Endothelial cell of umbilical vein (primary cell): Measurements from ENCODE around the gene HK3. TPM values are rescaled to one million over a fixed set of nuclear protein-coding genes. Genes with fewer than 3 reads are reported as not detected.

Experiments used
- BruUV-seq: library from RNA; stranded (reverse); fragments of 400-500 nt; replicated peaks from 2 replicates; lab custom pipeline; 2021; lab: Mats Ljungman, UMichigan
- CTCF ChIA-PET: fragments of 300-600, 350-600 bp; sonication (Branson Sonifier 250); formaldehyde crosslinking; loops from one replicate; lab custom pipeline; 2021; ENCODE audit warnings: antibody characterized with exemption, inconsistent platforms; lab: Charles Lee
- POLR2A ChIA-PET: fragments of 300-600, 350-600 bp; sonication (Branson Sonifier 250); formaldehyde crosslinking; loops from one replicate; lab custom pipeline; 2021; ENCODE audit warnings: antibody characterized with exemption, inconsistent platforms; lab: Charles Lee
- DNase-seq: peaks from one replicate; pipeline ENCODE4 v3.0.0-alpha.2; 2011; ENCODE audit warnings: low read depth, low spot score
- FAIRE-seq: peaks from 2 replicates; lab custom pipeline; 2011; peaks lifted over from hg19 to GRCh38; lab: Jason Lieb, UNC
- H2AFZ ChIP-seq: 2 replicates; pipeline ENCODE4 v1.6.0; 2012; ENCODE audit warnings: low read depth, low read length, control low read depth, inconsistent platforms
- H3K27ac ChIP-seq: 2 replicates; pipeline ENCODE4 v1.5.1; 2011; ENCODE audit warnings: low read depth, mild to moderate bottlenecking, control low read depth, low read length, moderate library complexity; ENCODE audit not compliant: insufficient read depth
- H3K27me3 ChIP-seq, 2 experiments: 2 replicates each; pipeline versions ENCODE4 v1.6.0 to v1.6.1; 2011; ENCODE audit warnings: low read length in 2 of 2, mixed read lengths in 1 of 2; ENCODE audit not compliant: control insufficient read depth in 2 of 2, insufficient read depth in 2 of 2
- H3K36me3 ChIP-seq, 2 experiments: 2 replicates in 1 of 2; 3 replicates in 1 of 2; pipeline ENCODE4 v1.5.1; 2011; ENCODE audit warnings: low read length in 2 of 2, mild to moderate bottlenecking in 1 of 2, moderate library complexity in 1 of 2; ENCODE audit not compliant: control insufficient read depth in 2 of 2, insufficient read depth in 2 of 2; ENCODE audit errors: extremely low read depth in 1 of 2
- H3K4me1 ChIP-seq: 3 replicates; pipeline ENCODE4 v1.5.1; 2011; ENCODE audit warnings: mild to moderate bottlenecking, low read length; ENCODE audit not compliant: control insufficient read depth, insufficient read depth; ENCODE audit errors: extremely low read depth
- H3K4me2 ChIP-seq: 2 replicates; pipeline ENCODE4 v1.6.1; 2011; ENCODE audit warnings: low read length, control low read depth, mixed read lengths; ENCODE audit not compliant: insufficient read depth
- H3K4me3 ChIP-seq, 3 experiments: fragments of 200-600 bp in 1 of 3; sonication (generic), shearing (Covaris generic) in 1 of 3; replicated peaks in 1 of 3; 2 replicates each; pipeline ENCODE4 v1.5.1; 2011 to 2016; ENCODE audit warnings: control low read depth in 3 of 3, low read length in 3 of 3, mild to moderate bottlenecking in 2 of 3, inconsistent platforms in 1 of 3, low read depth in 1 of 3, moderate library complexity in 1 of 3; ENCODE audit not compliant: insufficient read depth in 1 of 3
- H3K79me2 ChIP-seq: 2 replicates; pipeline ENCODE4 v1.6.0; 2012; ENCODE audit warnings: low read length, inconsistent platforms; ENCODE audit not compliant: control insufficient read depth, insufficient read depth
- H3K9ac ChIP-seq: replicated peaks from 2 replicates; pipeline ENCODE3; 2011; ENCODE audit warnings: low read length, control low read depth; ENCODE audit not compliant: insufficient read depth; ENCODE audit errors: extremely low read depth
- H3K9me1 ChIP-seq: replicated peaks from 3 replicates; pipeline ENCODE4 v1.6.0; 2011; ENCODE audit warnings: mild to moderate bottlenecking, low read length; ENCODE audit not compliant: control insufficient read depth, insufficient read depth; ENCODE audit errors: extremely low read depth
- H3K9me3 ChIP-seq: replicated peaks from 2 replicates; pipeline ENCODE4 v1.5.1; 2012; ENCODE audit warnings: low read length, inconsistent platforms; ENCODE audit not compliant: control insufficient read depth, insufficient read depth
- H4K20me1 ChIP-seq: replicated peaks from 2 replicates; pipeline ENCODE3; 2011; ENCODE audit warnings: mild to moderate bottlenecking, low read length; ENCODE audit not compliant: control insufficient read depth, insufficient read depth; ENCODE audit errors: extremely low read depth
- EZH2 ChIP-seq: IDR thresholded peaks from 2 replicates; pipeline ENCODE4 v1.6.1; 2012; ENCODE audit warnings: borderline replicate concordance, low read depth, mild to moderate bottlenecking, moderate library complexity, low read length, inconsistent platforms; ENCODE audit not compliant: severe bottlenecking
- FOS ChIP-seq: IDR thresholded peaks from 2 replicates; pipeline ENCODE4 v1.6.1; 2011; ENCODE audit warnings: mild to moderate bottlenecking, low read length, moderate library complexity, borderline replicate concordance; ENCODE audit not compliant: insufficient read depth
- GATA2 ChIP-seq: IDR thresholded peaks from 2 replicates; pipeline ENCODE4 v1.7.0; 2011; ENCODE audit warnings: low read depth, mild to moderate bottlenecking, moderate library complexity, mixed read lengths, low read length; ENCODE audit not compliant: insufficient read length, insufficient read depth
- JUN ChIP-seq: IDR thresholded peaks from 2 replicates; pipeline ENCODE4 v1.6.1; 2011; ENCODE audit warnings: borderline replicate concordance, low read depth; ENCODE audit not compliant: insufficient read length, insufficient read depth
- MYC ChIP-seq: IDR thresholded peaks from one replicate; pipeline ENCODE4 v1.6.1; 2011; ENCODE audit warnings: mild to moderate bottlenecking, low read depth, low read length
- POLR2A ChIP-seq: IDR thresholded peaks from 2 replicates; pipeline ENCODE4 v1.6.1; 2012; ENCODE audit warnings: low read depth, mild to moderate bottlenecking, control low read depth, low read length
- POLR2AphosphoS5 ChIP-seq: IDR thresholded peaks from 2 replicates; pipeline ENCODE4 v1.6.1; 2012; ENCODE audit warnings: low read depth, mild to moderate bottlenecking, control low read depth, low read length, moderate library complexity; ENCODE audit not compliant: insufficient read depth
- dilution Hi-C: fragments of 300-500 bp; cut with MboI; formaldehyde crosslinking; loops from one replicate; pipeline ENCODE4 v1.15.0; 2019; ENCODE audit warnings: low sequenced_read_pairs; ENCODE audit not compliant: extremely low pct_ligation_motif_present
- intact Hi-C: fragments of 100-400 bp; cut with micrococcal nuclease; formaldehyde crosslinking; loops from one replicate; pipeline ENCODE4 v1.10.0; 2022
- polyA plus RNA-seq, 4 experiments: library from polyadenylated mRNA; depleted of rRNA in 3 of 4; stranded (reverse) in 3 of 4; unstranded in 1 of 4; fragments of >200 nt; gene quantifications; 2 replicates each; pipeline versions ENCODE4 v1.2.1 to v1.2.3, GENCODE V29; 2011 to 2012; ENCODE audit warnings: missing spikeins in 1 of 4
- total RNA-seq: library from RNA; stranded (reverse); gene quantifications from 2 replicates; pipeline ENCODE4 v1.2.3, GENCODE V29; 2021
- TF ChIP-seq, protein P1 (sequence below), 2 donors: IDR thresholded peaks; 1 replicate in 1 of 2; 2 replicates in 1 of 2; pipeline ENCODE4 v1.5.1; 2011; ENCODE audit warnings: low read length in 2 of 2, mild to moderate bottlenecking in 2 of 2, moderate library complexity in 2 of 2, control low read depth in 1 of 2, inconsistent platforms in 1 of 2, low read depth in 1 of 2; ENCODE audit not compliant: insufficient read depth in 1 of 2; ENCODE audit errors: extremely low read depth in 1 of 2
- TF ChIP-seq, protein P2 (sequence below): IDR thresholded peaks from 2 replicates; pipeline ENCODE4 v1.6.1; 2011; ENCODE audit not compliant: insufficient read depth, insufficient read length

The HK3 gene
- total and polyA plus RNA-seq, 2 donors (not counting 3 experiments of a cell fraction or from before 2014, with no cell fraction given) = not detected

DNA sequence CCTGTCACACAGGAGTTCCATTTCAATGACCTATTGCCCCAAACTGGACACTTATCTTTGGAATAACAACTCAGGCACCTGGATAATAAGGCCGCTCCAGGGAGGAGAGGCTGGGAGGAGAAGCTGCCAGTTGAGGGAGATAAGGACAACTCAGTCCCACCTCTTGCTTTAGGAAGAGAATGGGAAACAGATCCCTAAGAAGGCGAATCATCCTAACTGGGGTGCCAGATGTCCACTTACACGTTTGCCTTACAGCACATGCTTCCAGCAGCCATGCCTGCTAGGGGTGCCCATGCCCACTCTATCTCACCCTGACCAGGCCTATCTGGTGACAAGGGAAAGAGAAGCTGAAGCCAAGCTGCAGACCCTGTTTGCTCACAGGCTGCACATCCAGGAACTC is 6.5 kb downstream of the HK3 start:
- Histone ChIP-seq H3K36me3 (no peaks in the 10 kb centered on the region), H3K9me1 (no peaks in the 10 kb centered on the region), H3K4me3 (no peak overlapping the region), H3K79me2 (no peaks in the 10 kb centered on the region), H3K27me3 (peaks cover 2% of the 10 kb centered on the region in 2 experiments), H3K4me1 (no peaks in the 10 kb centered on the region), H3K9me3 (no peaks in the 10 kb centered on the region), H3K27ac (no peak overlapping the region), H3K4me2 (no peak overlapping the region), H3K9ac (no peak overlapping the region), H2AFZ (no peak overlapping the region), H4K20me1 (no peaks in the 10 kb centered on the region)
- dilution Hi-C loops (no loop called here), intact Hi-C loops (no loop called here)
- no peak for DNase-seq
- no TSS peak for BruUV-seq
- TF ChIP-seq, protein P1, sequence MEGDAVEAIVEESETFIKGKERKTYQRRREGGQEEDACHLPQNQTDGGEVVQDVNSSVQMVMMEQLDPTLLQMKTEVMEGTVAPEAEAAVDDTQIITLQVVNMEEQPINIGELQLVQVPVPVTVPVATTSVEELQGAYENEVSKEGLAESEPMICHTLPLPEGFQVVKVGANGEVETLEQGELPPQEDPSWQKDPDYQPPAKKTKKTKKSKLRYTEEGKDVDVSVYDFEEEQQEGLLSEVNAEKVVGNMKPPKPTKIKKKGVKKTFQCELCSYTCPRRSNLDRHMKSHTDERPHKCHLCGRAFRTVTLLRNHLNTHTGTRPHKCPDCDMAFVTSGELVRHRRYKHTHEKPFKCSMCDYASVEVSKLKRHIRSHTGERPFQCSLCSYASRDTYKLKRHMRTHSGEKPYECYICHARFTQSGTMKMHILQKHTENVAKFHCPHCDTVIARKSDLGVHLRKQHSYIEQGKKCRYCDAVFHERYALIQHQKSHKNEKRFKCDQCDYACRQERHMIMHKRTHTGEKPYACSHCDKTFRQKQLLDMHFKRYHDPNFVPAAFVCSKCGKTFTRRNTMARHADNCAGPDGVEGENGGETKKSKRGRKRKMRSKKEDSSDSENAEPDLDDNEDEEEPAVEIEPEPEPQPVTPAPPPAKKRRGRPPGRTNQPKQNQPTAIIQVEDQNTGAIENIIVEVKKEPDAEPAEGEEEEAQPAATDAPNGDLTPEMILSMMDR (IDR thresholded peaks at IDR 0.05; ENCODE audit: extremely low read depth in 1 of 2, insufficient read depth in 1 of 2, low read depth in 1 of 2, low read length in 2 of 2) = no peak
- no peak for TF ChIP-seq EZH2
- no peak for TF ChIP-seq POLR2AphosphoS5
- no peak for TF ChIP-seq JUN
- no peak for TF ChIP-seq POLR2A
- no peak for TF ChIP-seq FOS
- no peak for TF ChIP-seq MYC
- TF ChIP-seq, protein P2, sequence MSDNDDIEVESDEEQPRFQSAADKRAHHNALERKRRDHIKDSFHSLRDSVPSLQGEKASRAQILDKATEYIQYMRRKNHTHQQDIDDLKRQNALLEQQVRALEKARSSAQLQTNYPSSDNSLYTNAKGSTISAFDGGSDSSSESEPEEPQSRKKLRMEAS = no peak
- TF ChIP-seq GATA2 = no peak
- ChIA-PET CTCF (interaction anchor here (0.7 to 1.9 kb wide), 3 partner anchors 19 to 235 kb away, joined by 3 to 7 read pairs (median 3); no protein-coding TSS in a partner anchor), POLR2A (no interaction called here)
- no peak for FAIRE-seq
